ENCODE results near the gene SLC10A3. TPM values are rescaled to one million over a fixed set of nuclear protein-coding genes. Genes with fewer than 3 reads are reported as not detected.

The SLC10A3 gene
- total and polyA plus RNA-seq, 2 of the 8 experiments (the other 6 are each of a cell fraction or from before 2014, with no cell fraction given) = 6.8 to 9.5 TPM

DNA sequence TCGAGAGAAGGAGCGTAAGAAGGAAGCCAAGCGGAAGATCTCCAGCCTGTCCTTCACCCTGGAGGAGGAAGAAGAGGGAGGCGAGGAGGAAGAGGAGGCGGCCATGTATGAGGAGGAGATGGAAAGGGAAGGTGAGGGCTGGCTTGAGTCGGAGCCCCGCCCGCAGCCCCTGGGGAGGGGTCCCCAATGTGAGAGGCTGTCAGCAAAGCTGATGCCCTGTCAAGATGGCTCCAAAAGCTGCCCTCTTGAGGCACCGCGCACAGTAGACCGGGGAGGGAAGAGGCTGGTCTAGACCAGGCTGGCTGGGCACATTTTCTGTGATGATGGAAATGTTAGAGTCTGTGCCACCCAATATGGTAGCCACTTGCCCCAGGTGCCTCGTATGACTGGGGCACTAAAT lies 44.0 kb downstream of the SLC10A3 start:
- Histone ChIP-seq H2AFZ (ENCODE audit: low read length) (no peak overlapping the region), H3K79me1 (ENCODE audit: low read depth, low read length) (no peaks in the 10 kb centered on the region; the same call in 1 of the 2 replicates), H3K9me3 (ENCODE audit: insufficient read depth in 2 of 2, low read depth in 1 of 2, low read length in 1 of 2) (no peaks in the 10 kb centered on the region), H3K27me3 (replicated peaks in 1 of 4; ENCODE audit: control insufficient read depth in 3 of 4, extremely low read depth in 1 of 4, insufficient read depth in 3 of 4, low read length in 3 of 4) (no peaks in the 10 kb centered on the region), H3K4me3 (ENCODE audit: extremely low read depth in 1 of 4, insufficient read depth in 2 of 4, low read depth in 3 of 4, low read length in 4 of 4) (no peak overlapping the region), H3K23ac (ENCODE audit: insufficient read length) (no peak overlapping the region), H2BK12ac (ENCODE audit: low read depth, low read length) (no peak overlapping the region), H2BK120ac (replicated peaks; ENCODE audit: low read depth, low read length) (no peak overlapping the region), H4K8ac (ENCODE audit: extremely low read depth, insufficient read depth, low read length) (no peak overlapping the region), H3K27ac (ENCODE audit: low read depth, low read length) (no peak overlapping the region), H3K14ac (ENCODE audit: insufficient read length) (no peak overlapping the region), H2AK5ac (ENCODE audit: low read depth, low read length) (no peak overlapping the region), H3K23me2 (ENCODE audit: low read depth, low read length) (peaks cover 3% of the 10 kb centered on the region; the same call in 1 of the 2 replicates), H3K4me2 (ENCODE audit: insufficient read depth in 1 of 2, low read depth in 2 of 2, low read length in 2 of 2) (no peak overlapping the region), H3K9ac (replicated peaks in 1 of 4; ENCODE audit: extremely low read depth in 1 of 4, low read depth in 3 of 4, low read length in 3 of 4) (no peak overlapping the region), H3K18ac (ENCODE audit: extremely low read depth, low read length) (no peak overlapping the region), H2BK5ac (ENCODE audit: low read depth, low read length) (no peak overlapping the region), H4K91ac (replicated peaks; ENCODE audit: insufficient read length, low read length) (no peak overlapping the region), H3K79me2 (ENCODE audit: control insufficient read depth in 1 of 2, insufficient read depth in 2 of 2, low read length in 2 of 2) (no peaks in the 10 kb centered on the region; a peak in 1 of 4 replicates), H4K5ac (ENCODE audit: insufficient read length, low read depth, low read length) (no peak overlapping the region), H4K20me1 (replicated peaks in 1 of 2; ENCODE audit: control insufficient read depth in 1 of 2, insufficient read depth in 2 of 2, low read length in 2 of 2) (peaks cover 0 to 2% of the 10 kb centered on the region in 2 experiments), H3K4me1 (replicated peaks in 1 of 4; ENCODE audit: control insufficient read depth in 3 of 4, insufficient read depth in 4 of 4, low read length in 3 of 4) (peaks cover 0 to 4% (median 0%) of the 10 kb centered on the region in 4 experiments; a peak in 1 of 7 replicates), H3K4ac (replicated peaks; ENCODE audit: insufficient read length, low read depth, low read length) (no peak overlapping the region), H2BK20ac (ENCODE audit: low read length) (no peak overlapping the region), H3K56ac (replicated peaks; ENCODE audit: insufficient read length, low read depth, low read length) (no peak overlapping the region), H2BK15ac (ENCODE audit: low read length) (no peak overlapping the region), H3K36me3 (ENCODE audit: control insufficient read depth in 2 of 4, insufficient read depth in 4 of 4, low read length in 3 of 4) (peaks cover 0 to 22% (median 10%) of the 10 kb centered on the region in 4 experiments; a peak in 5 of 8 replicates)
- FAIRE-seq (no peak), DNase-seq (ENCODE audit: low read depth in 1 of 2, low spot score in 2 of 2) (no peak)
- ChIA-PET POLR2A (ENCODE audit: partially characterized antibody) (interaction anchor here (1.5 to 1.7 kb wide), 3 partner anchors 16 to 77 kb away, joined by 3 to 4 read pairs (median 4); no protein-coding TSS in a partner anchor), CTCF (ENCODE audit: partially characterized antibody) (interaction anchor here (0.6 to 1.4 kb wide), 3 partner anchors 20 to 265 kb away, joined by 3 read pairs; no protein-coding TSS in a partner anchor)
- no peak for TF ChIP-seq GTF2F1 (IDR thresholded peaks at IDR 0.05; ENCODE audit: borderline replicate concordance, low read depth, low read length)
- no peak for TF ChIP-seq ASH2L (IDR thresholded peaks at IDR 0.05; ENCODE audit: low read length)
- TF ChIP-seq POLR2AphosphoS5 (IDR thresholded peaks at IDR 0.05; ENCODE audit: low read depth, low read length) = no peak
- TF ChIP-seq, protein P1, sequence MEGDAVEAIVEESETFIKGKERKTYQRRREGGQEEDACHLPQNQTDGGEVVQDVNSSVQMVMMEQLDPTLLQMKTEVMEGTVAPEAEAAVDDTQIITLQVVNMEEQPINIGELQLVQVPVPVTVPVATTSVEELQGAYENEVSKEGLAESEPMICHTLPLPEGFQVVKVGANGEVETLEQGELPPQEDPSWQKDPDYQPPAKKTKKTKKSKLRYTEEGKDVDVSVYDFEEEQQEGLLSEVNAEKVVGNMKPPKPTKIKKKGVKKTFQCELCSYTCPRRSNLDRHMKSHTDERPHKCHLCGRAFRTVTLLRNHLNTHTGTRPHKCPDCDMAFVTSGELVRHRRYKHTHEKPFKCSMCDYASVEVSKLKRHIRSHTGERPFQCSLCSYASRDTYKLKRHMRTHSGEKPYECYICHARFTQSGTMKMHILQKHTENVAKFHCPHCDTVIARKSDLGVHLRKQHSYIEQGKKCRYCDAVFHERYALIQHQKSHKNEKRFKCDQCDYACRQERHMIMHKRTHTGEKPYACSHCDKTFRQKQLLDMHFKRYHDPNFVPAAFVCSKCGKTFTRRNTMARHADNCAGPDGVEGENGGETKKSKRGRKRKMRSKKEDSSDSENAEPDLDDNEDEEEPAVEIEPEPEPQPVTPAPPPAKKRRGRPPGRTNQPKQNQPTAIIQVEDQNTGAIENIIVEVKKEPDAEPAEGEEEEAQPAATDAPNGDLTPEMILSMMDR (IDR thresholded peaks at IDR 0.05; ENCODE audit: control extremely low read depth in 1 of 3, insufficient read depth in 1 of 3, low read depth in 1 of 3, low read length in 3 of 3) = no peak
- TF ChIP-seq RNF2 (IDR thresholded peaks at IDR 0.05; ENCODE audit: borderline replicate concordance, low read depth, low read length, missing control alignments, poor library complexity, severe bottlenecking) = no peak
- no peak for TF ChIP-seq CBX5 (IDR thresholded peaks at IDR 0.05; ENCODE audit: low read depth, low read length)
- TF ChIP-seq BACH1 (IDR thresholded peaks at IDR 0.05; ENCODE audit: low read length) = no peak
- no peak for TF ChIP-seq SIX5 (IDR thresholded peaks at IDR 0.05; ENCODE audit: low read depth, low read length)
- TF ChIP-seq SIRT6 (IDR thresholded peaks at IDR 0.05; ENCODE audit: low read length) = no peak
- no peak for TF ChIP-seq JUND (IDR thresholded peaks at IDR 0.05; ENCODE audit: low read length)
- 94% methylated on average over 5 of the region's 12 CpGs; no CpG with 5 or more reads in 1 of the 2 experiments for WGBS, 2 experiments (ENCODE audit: extremely low coverage in 1 of 2, insufficient coverage in 1 of 2, insufficient read length in 1 of 2, insufficient replicate concordance in 2 of 2, low coverage in 1 of 2, low lambda C conversion rate in 2 of 2, missing lambda C conversion rate in 1 of 2)

Measured in H1 (cell line).